ENCODE results near the gene DRD1. TPM values are rescaled to one million over a fixed set of nuclear protein-coding genes. Genes with fewer than 3 reads are reported as not detected.

The DRD1 gene
- total RNA-seq, 1 experiment from 2014 or later: 0.54 TPM

- Histone ChIP-seq H3K9me3 (ENCODE audit: control insufficient read depth in 1 of 2, insufficient read depth in 1 of 2, low read depth in 1 of 2, low read length in 2 of 2) (no peaks in the 10 kb centered on the region), H3K27ac (ENCODE audit: low read depth, low read length) (no peak overlapping the region), H3K9ac (ENCODE audit: low read length) (no peak overlapping the region), H3K27me3 (ENCODE audit: insufficient read depth, low read length) (peaks cover 2% of the 10 kb centered on the region; the same call in 1 of the 2 replicates), H4K20me1 (ENCODE audit: insufficient read depth) (no peaks in the 10 kb centered on the region), H3K4me1 (ENCODE audit: control insufficient read depth in 1 of 2, insufficient read depth in 2 of 2, low read length in 2 of 2) (no peaks in the 10 kb centered on the region), H2AFZ (ENCODE audit: low read depth, low read length, poor library complexity, severe bottlenecking) (no peak overlapping the region), H3K36me3 (ENCODE audit: control insufficient read depth in 1 of 2, insufficient read depth in 2 of 2, low read length in 2 of 2) (no peaks in the 10 kb centered on the region), H3K4me3 (replicated peaks in 1 of 2; ENCODE audit: low read depth in 1 of 2, low read length in 2 of 2) (no peak overlapping the region), H3K4me2 (ENCODE audit: low read length) (no peak overlapping the region), H3K79me2 (ENCODE audit: insufficient read depth, low read length) (no peaks in the 10 kb centered on the region), H3K9me2 (ENCODE audit: insufficient read depth) (no peaks in the 10 kb centered on the region)
- ChIA-PET RAD21 (ENCODE audit: low non-redundant PET in 1 of 2, low total read pairs in 2 of 2, uncharacterized antibody in 2 of 2, unreplicated experiment in 2 of 2) (no interaction called here), CTCF (interaction anchor here (1.4 kb wide), 1 partner anchor 506 kb away, joined by 4 read pairs; no protein-coding TSS in a partner anchor), POLR2A (no interaction called here)
- peak; percentile 40; the same call in 1 of the 2 replicates for ATAC-seq
- DNase-seq (ENCODE audit: low read depth, low spot score): no peak
- TF ChIP-seq RAD21 (IDR thresholded peaks at IDR 0.05; ENCODE audit: low read depth): peak; percentile 50
- TF ChIP-seq, protein P1, sequence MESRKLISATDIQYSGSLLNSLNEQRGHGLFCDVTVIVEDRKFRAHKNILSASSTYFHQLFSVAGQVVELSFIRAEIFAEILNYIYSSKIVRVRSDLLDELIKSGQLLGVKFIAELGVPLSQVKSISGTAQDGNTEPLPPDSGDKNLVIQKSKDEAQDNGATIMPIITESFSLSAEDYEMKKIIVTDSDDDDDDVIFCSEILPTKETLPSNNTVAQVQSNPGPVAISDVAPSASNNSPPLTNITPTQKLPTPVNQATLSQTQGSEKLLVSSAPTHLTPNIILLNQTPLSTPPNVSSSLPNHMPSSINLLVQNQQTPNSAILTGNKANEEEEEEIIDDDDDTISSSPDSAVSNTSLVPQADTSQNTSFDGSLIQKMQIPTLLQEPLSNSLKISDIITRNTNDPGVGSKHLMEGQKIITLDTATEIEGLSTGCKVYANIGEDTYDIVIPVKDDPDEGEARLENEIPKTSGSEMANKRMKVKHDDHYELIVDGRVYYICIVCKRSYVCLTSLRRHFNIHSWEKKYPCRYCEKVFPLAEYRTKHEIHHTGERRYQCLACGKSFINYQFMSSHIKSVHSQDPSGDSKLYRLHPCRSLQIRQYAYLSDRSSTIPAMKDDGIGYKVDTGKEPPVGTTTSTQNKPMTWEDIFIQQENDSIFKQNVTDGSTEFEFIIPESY (IDR thresholded peaks at IDR 0.05; ENCODE audit: extremely low read depth, insufficient replicate concordance, low read length): no peak
- TF ChIP-seq, protein P2, sequence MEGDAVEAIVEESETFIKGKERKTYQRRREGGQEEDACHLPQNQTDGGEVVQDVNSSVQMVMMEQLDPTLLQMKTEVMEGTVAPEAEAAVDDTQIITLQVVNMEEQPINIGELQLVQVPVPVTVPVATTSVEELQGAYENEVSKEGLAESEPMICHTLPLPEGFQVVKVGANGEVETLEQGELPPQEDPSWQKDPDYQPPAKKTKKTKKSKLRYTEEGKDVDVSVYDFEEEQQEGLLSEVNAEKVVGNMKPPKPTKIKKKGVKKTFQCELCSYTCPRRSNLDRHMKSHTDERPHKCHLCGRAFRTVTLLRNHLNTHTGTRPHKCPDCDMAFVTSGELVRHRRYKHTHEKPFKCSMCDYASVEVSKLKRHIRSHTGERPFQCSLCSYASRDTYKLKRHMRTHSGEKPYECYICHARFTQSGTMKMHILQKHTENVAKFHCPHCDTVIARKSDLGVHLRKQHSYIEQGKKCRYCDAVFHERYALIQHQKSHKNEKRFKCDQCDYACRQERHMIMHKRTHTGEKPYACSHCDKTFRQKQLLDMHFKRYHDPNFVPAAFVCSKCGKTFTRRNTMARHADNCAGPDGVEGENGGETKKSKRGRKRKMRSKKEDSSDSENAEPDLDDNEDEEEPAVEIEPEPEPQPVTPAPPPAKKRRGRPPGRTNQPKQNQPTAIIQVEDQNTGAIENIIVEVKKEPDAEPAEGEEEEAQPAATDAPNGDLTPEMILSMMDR (IDR thresholded peaks at IDR 0.05 in 2 of 3, conservative IDR thresholded peaks at IDR 0.05 in 1 of 3; ENCODE audit: borderline replicate concordance in 1 of 3, insufficient read depth in 1 of 3, low read depth in 2 of 3, low read length in 2 of 3): peak in 2 of 3 experiments; percentile 9 to 15; a peak in 1 of 6 replicates
- no peak for TF ChIP-seq ZFX (IDR thresholded peaks at IDR 0.05)
- intact Hi-C loops (cut with micrococcal nuclease): no loop called here
- BruUV-seq (replicated peaks): no TSS peak
Observed at GRCh38 chr5:175457466-175457865, 13.5 kb upstream of the DRD1 start.

Measured in HCT116 (cell line).